ENCODE results near the gene FADS3. TPM values are rescaled to one million over a fixed set of nuclear protein-coding genes. Genes with fewer than 3 reads are reported as not detected.
A peak's percentile ranks its signal among the peaks of the same experiment; 100 is the strongest.

Gene FADS3
- total and polyA plus RNA-seq, 2 donors (not counting 1 experiment from before 2014, with no cell fraction given), result 79.9 to 224 TPM

DNA sequence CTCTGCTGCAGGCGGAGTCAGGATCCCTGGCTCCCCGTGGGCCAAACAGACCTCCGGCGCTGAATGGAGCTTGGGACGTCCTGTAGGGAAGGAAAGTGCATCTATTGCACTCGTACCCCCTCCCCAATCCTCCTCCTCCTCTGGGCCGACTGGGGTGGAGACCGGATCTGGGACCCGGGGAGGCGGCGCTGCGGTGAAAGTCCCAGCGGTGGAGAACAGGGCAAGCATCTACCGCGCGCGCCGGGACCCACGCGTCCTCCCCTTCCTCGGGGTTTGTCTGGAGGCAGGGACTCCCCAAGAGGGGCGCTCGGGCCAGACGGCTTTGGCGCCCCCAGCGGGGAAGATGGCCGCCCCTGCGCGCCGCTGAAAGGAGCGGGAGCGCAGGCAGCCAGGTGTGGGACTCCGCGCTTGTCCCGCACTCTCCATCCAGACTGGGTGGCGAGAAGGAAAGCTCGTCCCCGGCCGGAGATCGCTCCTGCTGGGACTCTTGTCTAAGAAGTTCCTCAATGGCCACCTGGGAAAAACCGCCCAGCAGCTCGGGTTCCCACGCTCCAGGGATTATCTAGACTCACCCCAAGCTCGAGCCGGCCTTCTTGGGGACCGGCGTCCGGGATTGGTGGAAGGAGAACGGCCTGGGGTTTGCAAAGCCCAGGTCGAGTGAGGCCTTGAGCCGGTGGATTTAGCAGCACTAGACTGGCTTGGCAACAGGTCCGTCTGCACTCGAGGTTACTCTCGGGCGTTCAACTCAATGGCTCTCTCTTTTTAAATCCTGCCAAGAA lies 62.5 kb downstream of the FADS3 start:
- Histone ChIP-seq H3K9ac (ENCODE audit: insufficient read depth, low read length) (peak overlapping the region; percentile 71), H3K79me2 (ENCODE audit: control insufficient read depth, insufficient read depth, low read length) (peaks cover 57% of the 10 kb centered on the region), H3K36me3 (ENCODE audit: control insufficient read depth, insufficient read depth, low read length) (peaks cover 17% of the 10 kb centered on the region), H3K4me3 (replicated peaks in 1 of 4; ENCODE audit: control extremely low read depth in 1 of 4, insufficient read depth in 1 of 4, low read depth in 3 of 4, low read length in 4 of 4) (peak overlapping the region; percentile 83 to 98 (median 88)), H3K9me3 (ENCODE audit: control insufficient read depth, insufficient read depth, low read depth, low read length) (no peaks in the 10 kb centered on the region), H3K4me1 (ENCODE audit: control insufficient read depth, extremely low read depth, insufficient read depth, low read length) (peaks cover 22% of the 10 kb centered on the region), H2AFZ (ENCODE audit: low read length) (no peak overlapping the region), H3K27me3 (ENCODE audit: control insufficient read depth, insufficient read depth, low read length) (no peaks in the 10 kb centered on the region), H3K4me2 (ENCODE audit: extremely low read depth, insufficient read depth, low read length) (peak overlapping the region; percentile 99), H3K27ac (ENCODE audit: insufficient read depth, low read length) (peak overlapping the region; percentile 75), H4K20me1 (ENCODE audit: control insufficient read depth, extremely low read depth, insufficient read depth, low read length) (peaks cover 2% of the 10 kb centered on the region)
- peak; percentile 27 to 36 for DNase-seq (ENCODE audit: low read depth in 2 of 2)
- TF ChIP-seq, protein P1, sequence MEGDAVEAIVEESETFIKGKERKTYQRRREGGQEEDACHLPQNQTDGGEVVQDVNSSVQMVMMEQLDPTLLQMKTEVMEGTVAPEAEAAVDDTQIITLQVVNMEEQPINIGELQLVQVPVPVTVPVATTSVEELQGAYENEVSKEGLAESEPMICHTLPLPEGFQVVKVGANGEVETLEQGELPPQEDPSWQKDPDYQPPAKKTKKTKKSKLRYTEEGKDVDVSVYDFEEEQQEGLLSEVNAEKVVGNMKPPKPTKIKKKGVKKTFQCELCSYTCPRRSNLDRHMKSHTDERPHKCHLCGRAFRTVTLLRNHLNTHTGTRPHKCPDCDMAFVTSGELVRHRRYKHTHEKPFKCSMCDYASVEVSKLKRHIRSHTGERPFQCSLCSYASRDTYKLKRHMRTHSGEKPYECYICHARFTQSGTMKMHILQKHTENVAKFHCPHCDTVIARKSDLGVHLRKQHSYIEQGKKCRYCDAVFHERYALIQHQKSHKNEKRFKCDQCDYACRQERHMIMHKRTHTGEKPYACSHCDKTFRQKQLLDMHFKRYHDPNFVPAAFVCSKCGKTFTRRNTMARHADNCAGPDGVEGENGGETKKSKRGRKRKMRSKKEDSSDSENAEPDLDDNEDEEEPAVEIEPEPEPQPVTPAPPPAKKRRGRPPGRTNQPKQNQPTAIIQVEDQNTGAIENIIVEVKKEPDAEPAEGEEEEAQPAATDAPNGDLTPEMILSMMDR (conservative IDR thresholded peaks at IDR 0.05 in 1 of 2, IDR thresholded peaks at IDR 0.05 in 1 of 2; ENCODE audit: low read depth in 1 of 2, low read length in 2 of 2), result peak; percentile 41 to 50
- TF ChIP-seq EZH2 (IDR thresholded peaks at IDR 0.05; ENCODE audit: low read length, missing control alignments), result no peak

DNA sequence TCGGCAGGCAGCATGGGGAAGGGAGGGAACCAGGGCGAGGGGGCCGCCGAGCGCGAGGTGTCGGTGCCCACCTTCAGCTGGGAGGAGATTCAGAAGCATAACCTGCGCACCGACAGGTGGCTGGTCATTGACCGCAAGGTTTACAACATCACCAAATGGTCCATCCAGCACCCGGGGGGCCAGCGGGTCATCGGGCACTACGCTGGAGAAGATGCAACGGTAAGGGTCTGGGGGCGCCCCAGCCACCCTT lies 63.0 kb downstream of the FADS3 start:
- Histone ChIP-seq H3K9me3 (ENCODE audit: control insufficient read depth, insufficient read depth, low read depth, low read length) (no peaks in the 10 kb centered on the region), H2AFZ (ENCODE audit: low read length) (no peak overlapping the region), H3K36me3 (ENCODE audit: control insufficient read depth, insufficient read depth, low read length) (peaks cover 15% of the 10 kb centered on the region), H3K27ac (ENCODE audit: insufficient read depth, low read length) (peak overlapping the region; percentile 75), H3K4me2 (ENCODE audit: extremely low read depth, insufficient read depth, low read length) (peak overlapping the region; percentile 99), H3K79me2 (ENCODE audit: control insufficient read depth, insufficient read depth, low read length) (peaks cover 52% of the 10 kb centered on the region), H3K9ac (ENCODE audit: insufficient read depth, low read length) (peak overlapping the region; percentile 71), H3K4me1 (ENCODE audit: control insufficient read depth, extremely low read depth, insufficient read depth, low read length) (peaks cover 19% of the 10 kb centered on the region), H3K27me3 (ENCODE audit: control insufficient read depth, insufficient read depth, low read length) (no peaks in the 10 kb centered on the region), H4K20me1 (ENCODE audit: control insufficient read depth, extremely low read depth, insufficient read depth, low read length) (peaks cover 2% of the 10 kb centered on the region), H3K4me3 (replicated peaks in 1 of 4; ENCODE audit: control extremely low read depth in 1 of 4, insufficient read depth in 1 of 4, low read depth in 3 of 4, low read length in 4 of 4) (peak overlapping the region; percentile 83 to 98 (median 88))
- no peak for DNase-seq (ENCODE audit: low read depth in 2 of 2)
- no peak for TF ChIP-seq EZH2 (IDR thresholded peaks at IDR 0.05; ENCODE audit: low read length, missing control alignments)
- TF ChIP-seq, protein P1 (conservative IDR thresholded peaks at IDR 0.05 in 1 of 2, IDR thresholded peaks at IDR 0.05 in 1 of 2; ENCODE audit: low read depth in 1 of 2, low read length in 2 of 2), result no peak

DNA sequence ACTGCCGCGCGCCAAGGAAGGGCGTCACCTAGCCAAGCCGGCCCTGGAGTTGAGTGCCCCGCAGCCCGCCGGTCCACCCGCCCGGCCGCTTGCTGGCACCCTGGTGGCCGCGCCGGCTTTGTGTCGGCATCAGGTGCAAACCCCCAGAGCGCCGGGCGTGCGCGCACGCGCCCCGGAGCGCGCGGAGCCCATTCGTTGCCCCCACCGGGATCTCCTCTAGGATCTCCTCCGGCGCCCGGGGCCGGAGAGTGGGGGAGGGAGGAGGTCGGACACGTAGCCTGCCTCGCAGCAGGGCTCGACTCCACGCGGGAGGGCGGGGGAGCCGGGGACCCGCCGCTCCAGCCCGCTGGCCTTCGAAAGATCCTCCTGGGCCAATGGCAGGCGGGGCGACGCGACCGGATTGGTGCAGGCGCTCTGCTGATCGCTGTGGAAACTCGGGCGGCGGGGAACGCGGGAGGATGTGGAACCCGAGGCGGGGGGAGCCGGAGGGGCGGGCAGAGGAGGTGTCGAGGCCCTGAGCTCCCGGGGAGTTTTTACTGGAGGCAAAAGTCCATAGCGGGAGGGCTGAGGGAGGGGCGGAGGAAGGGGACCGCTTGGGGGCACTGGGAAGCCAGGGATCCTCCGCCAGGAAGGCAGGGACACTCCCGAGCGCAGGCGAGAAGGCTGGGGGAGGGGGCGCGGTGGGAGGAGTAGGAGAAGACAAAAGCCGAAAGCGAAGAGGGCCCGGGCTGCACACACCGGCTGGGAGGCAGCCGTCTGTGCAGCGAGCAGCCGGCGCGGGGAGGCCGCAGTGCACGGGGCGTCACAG lies 63.6 kb downstream of the FADS3 start, which contains the start of gene FADS2:
TSS of gene FADS2 (plus strand) at position 730 of the 808 bp plus-strand sequence. CDS start 91 bp downstream, outside the sequence.
- TF ChIP-seq EZH2 (IDR thresholded peaks at IDR 0.05; ENCODE audit: low read length, missing control alignments), result no peak
- TF ChIP-seq, protein P1 (conservative IDR thresholded peaks at IDR 0.05 in 1 of 2, IDR thresholded peaks at IDR 0.05 in 1 of 2; ENCODE audit: low read depth in 1 of 2, low read length in 2 of 2), result no peak
- Histone ChIP-seq H3K4me3 (replicated peaks in 1 of 4; ENCODE audit: control extremely low read depth in 1 of 4, insufficient read depth in 1 of 4, low read depth in 3 of 4, low read length in 4 of 4) (peak within 1 kb of the TSS; percentile 83 to 98 (median 88)), H4K20me1 (ENCODE audit: control insufficient read depth, extremely low read depth, insufficient read depth, low read length) (peaks cover 2% of the 10 kb centered on the region), H2AFZ (ENCODE audit: low read length) (peak within 1 kb of the TSS; percentile 15), H3K36me3 (ENCODE audit: control insufficient read depth, insufficient read depth, low read length) (peaks cover 10% of the 10 kb centered on the region), H3K79me2 (ENCODE audit: control insufficient read depth, insufficient read depth, low read length) (peaks cover 46% of the 10 kb centered on the region), H3K27ac (ENCODE audit: insufficient read depth, low read length) (peak within 1 kb of the TSS; percentile 75), H3K9ac (ENCODE audit: insufficient read depth, low read length) (peak within 1 kb of the TSS; percentile 71), H3K27me3 (ENCODE audit: control insufficient read depth, insufficient read depth, low read length) (no peaks in the 10 kb centered on the region), H3K4me2 (ENCODE audit: extremely low read depth, insufficient read depth, low read length) (peak within 1 kb of the TSS; percentile 99), H3K4me1 (ENCODE audit: control insufficient read depth, extremely low read depth, insufficient read depth, low read length) (peaks cover 18% of the 10 kb centered on the region), H3K9me3 (ENCODE audit: control insufficient read depth, insufficient read depth, low read depth, low read length) (no peaks in the 10 kb centered on the region)
- DNase-seq (ENCODE audit: low read depth in 2 of 2), result peak; percentile 97 to 98

Data from fibroblast of lung (primary cell).